Left kidney (tissue), 1 donor: ENCODE results near the gene BCR. TPM values are rescaled to one million over a fixed set of nuclear protein-coding genes. Genes with fewer than 3 reads are reported as not detected.

Experiments used
- polyA plus RNA-seq: library from polyadenylated mRNA; unstranded; fragments of 120-200 nt; gene quantifications from one replicate; pipeline ENCODE4 v1.2.1, GENCODE V29; 2013; ENCODE audit not compliant: insufficient read length

BCR gene
- polyA plus RNA-seq, 1 donor: 54.6 TPM

Other genes with a start within 250 kb of the BCR start
- 4.7 TPM for gene GNAZ, start 110.0 kb upstream of the BCR start, polyA plus RNA-seq
- gene RSPH14, start 38.5 kb upstream of the BCR start, polyA plus RNA-seq: 9.0 TPM
- gene RAB36, start 35.0 kb upstream of the BCR start, polyA plus RNA-seq: 19.2 TPM